Renal pelvis (tissue), 4 donors: ENCODE results near the gene PDS5A. TPM values are rescaled to one million over a fixed set of nuclear protein-coding genes. Genes with fewer than 3 reads are reported as not detected.
"Not testable (repeated sequence)": the region's sequence is repeated elsewhere in the genome, so short reads cannot be mapped to it uniquely, and the experiment has no call there.

ENCODE experiments used
- DNase-seq: peaks from one replicate; pipeline ENCODE4 v3.0.0-alpha.2; 2013
- polyA plus RNA-seq, 3 donors: library from polyadenylated mRNA; unstranded; fragments of 120-200 nt; gene quantifications; one replicate each; pipeline ENCODE4 v1.2.1, GENCODE V29; 2013; ENCODE audit not compliant: insufficient read length in 3 of 3

Gene PDS5A
- polyA plus RNA-seq, 3 donors: 58.7 to 69.7 (median 64.7) TPM

- DNase-seq: not testable (repeated sequence)
Measured at GRCh38 chr4:39973052-39973451, 4.7 kb downstream of the PDS5A start.

- peak; percentile 39 for DNase-seq
Measured at GRCh38 chr4:39970671-39971640, 6.8 kb downstream of the PDS5A start.

- DNase-seq: no peak
Measured at GRCh38 chr4:39963656-39964055, 14.1 kb downstream of the PDS5A start.

- DNase-seq: no peak
Measured at GRCh38 chr4:39961311-39961877, 16.3 kb downstream of the PDS5A start.

DNA sequence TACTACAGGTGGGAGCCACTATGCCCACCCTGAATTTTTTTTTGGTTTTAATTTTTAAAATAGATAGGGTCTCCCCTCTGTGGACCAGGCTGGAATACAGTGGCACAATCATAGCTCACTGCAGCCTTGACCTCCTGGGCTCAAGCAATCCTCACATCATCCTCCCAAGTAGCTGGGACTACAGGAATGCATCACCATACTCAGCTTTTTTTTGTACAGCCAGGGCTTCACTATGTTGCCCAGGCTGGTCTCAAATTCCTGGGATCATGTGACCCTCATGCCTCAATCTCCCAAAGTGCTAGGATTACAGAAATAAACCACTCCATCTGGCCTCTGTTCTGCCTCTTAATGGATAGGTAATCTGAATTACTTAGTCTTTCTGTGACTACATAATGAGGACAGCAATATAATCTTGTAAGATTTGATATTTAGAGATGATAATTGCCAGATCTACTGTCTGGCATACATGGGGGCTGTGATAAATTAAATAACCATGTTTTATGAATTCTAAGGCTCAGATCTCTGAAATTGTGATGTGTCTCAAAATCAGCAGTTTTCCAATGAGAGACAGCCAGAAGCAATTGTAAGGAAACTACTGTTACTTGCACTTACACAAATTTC lies 26.7 kb downstream of the PDS5A start:
- no peak for DNase-seq

GRCh38 chr4:39947963-39948362 lies 29.7 kb downstream of the PDS5A start:
- DNase-seq: no peak

DNA sequence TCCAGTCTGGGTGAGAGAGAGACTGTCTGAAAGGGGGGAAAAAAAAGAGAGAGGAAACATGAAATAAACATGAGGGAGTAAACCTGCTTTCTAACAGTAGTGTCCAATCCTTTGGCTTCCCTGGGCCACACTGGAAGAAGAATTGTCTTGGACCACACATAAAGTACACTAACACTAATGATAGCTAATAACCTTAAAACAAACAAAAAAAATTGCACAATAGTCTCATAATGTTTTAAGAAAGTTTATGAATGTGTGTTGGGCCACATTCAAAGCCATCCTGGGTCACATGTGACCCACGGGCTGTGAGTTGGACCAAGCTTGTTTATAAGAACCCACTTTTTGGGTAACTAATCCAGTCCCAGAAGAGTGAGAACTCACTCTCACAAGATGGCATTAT lies 30.3 kb downstream of the PDS5A start:
- no peak for DNase-seq

- DNase-seq: not testable (repeated sequence)
Measured at GRCh38 chr4:39944245-39944644, 33.5 kb downstream of the PDS5A start.

GRCh38 chr4:39942507-39942906 lies 35.2 kb downstream of the PDS5A start:
- no peak for DNase-seq

DNA sequence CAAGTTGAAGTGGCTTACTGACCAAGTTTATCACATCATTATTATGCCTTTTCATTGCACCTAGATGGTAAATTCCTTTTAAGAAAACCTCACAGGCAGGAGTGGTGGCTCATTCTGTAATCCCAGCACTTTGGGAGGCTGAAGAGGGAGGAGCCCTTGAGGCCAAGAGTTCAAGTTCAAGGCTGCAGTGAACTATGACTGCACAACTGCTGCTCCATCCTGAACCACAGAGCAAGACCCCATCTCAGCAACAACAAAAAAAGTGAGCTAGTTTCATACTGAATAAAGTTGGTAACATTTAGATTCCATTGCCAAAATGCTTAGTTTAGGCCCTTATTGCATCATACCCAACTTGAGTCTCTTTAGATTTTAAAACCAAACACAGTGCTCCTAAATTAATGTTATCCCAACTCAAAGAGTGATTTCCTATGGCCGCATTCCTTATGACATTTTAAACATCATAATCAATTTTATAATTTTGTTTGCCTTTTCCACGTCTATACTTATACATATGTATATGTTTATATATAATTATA lies 36.0 kb downstream of the PDS5A start:
- DNase-seq: no peak

- no peak for DNase-seq
Measured at GRCh38 chr4:39937683-39938268, 39.9 kb downstream of the PDS5A start.

DNA sequence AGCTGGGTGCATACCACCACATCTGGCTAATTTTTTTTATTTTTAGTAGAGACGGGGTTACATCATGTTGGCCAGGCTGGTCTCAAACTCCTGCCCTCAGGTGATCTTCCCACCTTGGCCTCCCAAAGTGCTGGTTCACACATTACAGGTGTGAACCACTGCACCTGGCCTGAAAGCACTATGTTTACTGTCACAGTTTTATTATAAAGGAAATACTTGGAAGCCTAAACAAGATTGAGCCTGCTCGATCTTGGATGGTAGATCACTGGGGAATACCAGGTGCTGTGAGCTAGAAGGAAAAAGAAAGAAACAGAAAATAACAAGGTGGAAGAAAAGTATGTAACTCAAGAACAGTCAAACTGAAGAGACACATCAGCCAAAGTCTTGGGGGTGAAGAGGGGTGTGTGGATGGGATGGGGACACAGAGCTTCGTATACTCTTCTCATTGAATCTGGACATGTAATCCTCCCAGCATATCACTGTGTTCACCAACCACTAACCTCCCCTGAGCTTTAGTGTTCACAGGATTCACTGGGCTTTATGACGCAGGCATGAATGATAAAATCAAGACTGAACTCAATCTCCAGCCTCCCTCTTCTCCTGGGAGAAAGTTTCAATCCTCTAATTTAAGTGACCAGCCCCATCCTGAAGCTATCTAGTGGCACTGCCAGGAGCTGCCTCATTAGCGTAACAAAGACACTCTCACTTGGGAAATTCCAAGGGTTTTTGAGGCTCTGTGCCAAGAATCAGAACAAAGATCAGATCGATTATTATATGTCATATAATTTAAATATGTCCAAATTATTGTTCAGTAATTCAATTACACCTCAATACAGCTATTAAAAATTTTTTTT lies 40.9 kb downstream of the PDS5A start:
- DNase-seq: no peak

- DNase-seq: no peak
Measured at GRCh38 chr4:39933671-39934590, 43.8 kb downstream of the PDS5A start.

GRCh38 chr4:39932776-39933402 lies 44.8 kb downstream of the PDS5A start:
- DNase-seq: no peak

DNA sequence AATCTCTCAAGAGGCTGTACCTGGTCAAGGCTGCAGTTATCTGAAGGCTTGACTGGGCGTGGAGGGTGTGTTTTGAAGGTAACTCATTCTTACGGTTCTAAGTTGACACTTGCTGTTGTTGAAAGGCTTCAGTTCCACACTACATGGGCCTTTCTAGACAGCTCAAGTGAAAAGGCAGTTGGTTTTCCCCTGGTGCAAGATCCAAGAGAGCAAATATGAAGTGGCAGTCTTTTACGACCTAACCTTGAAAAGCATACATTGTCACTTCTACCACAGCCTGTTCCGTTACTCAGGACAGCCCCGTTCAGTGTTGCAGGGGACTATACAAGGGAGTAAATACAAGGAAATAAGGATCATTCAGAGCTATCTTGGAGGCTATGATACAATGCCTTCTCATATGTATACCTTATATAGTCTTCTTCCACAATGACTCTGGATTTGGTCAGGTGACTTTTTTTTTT lies 46.2 kb downstream of the PDS5A start:
- DNase-seq: no peak

DNA sequence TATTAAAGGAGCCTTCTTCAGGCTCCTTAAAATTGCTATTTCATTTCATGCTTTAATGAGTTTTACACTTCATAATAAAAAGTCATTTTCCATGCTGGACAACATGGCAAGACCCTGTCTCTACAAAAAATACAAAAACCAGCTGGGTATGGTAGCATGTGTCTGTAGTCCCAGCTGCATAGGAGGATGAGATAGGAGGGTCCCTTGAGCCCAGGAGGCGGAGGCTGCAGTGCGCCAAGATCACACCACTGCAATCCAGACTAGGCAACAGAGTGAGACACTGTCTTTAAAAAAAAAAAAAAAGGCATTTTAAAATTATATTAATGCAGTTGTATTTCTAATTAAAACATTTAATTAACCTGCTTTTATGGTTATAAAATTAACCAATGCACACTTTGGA lies 49.2 kb downstream of the PDS5A start:
- no peak for DNase-seq

DNA sequence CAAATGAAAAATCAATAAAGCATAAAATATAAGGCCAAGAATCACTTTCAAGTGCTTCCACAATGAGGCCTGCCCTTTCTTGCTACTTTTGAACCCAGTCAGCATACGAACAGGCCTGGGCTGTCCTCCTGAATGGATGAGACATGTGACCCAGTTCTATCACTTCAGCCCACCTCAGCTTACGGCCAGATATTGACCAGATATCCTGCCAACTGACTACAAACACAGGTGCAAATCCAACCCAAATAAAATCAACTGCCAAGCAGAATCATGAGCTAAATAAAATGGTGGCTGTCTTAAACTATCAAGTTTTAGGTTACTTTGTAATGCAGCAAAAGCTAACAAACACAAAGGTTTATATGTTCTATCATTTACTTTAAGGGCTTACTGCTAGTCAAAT lies 53.7 kb downstream of the PDS5A start:
- no peak for DNase-seq

- no peak for DNase-seq
Measured at GRCh38 chr4:39922399-39922798, 55.3 kb downstream of the PDS5A start.

DNA sequence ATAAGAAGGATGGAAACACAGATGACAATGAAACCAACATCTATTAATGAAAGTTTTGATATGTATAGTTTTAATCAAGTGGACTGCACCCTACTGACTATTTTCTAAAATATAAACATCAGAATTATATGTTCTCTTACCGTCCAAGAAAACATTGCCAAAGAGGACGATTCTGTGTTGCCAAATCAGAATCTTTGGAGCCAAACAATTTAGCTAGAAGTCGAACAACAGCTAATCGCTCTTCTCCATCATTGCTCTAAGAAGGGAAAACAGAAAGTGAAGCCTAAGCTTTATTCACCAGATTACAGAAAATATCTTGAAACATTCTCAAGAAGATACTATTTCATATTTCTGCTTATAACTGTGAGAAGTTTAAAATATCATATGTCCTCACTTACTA lies 64.2 kb downstream of the PDS5A start:
- DNase-seq: no peak

GRCh38 chr4:39910064-39910463 lies 67.6 kb downstream of the PDS5A start:
- DNase-seq: no peak
